NCI-H460 (cell line): ENCODE data around the gene VPS45. TPM values are rescaled to one million over a fixed set of nuclear protein-coding genes. Genes with fewer than 3 reads are reported as not detected.
"Not testable (repeated sequence)": the region's sequence is repeated elsewhere in the genome, so short reads cannot be mapped to it uniquely, and the experiment has no call there.

Experiments
- DNase-seq: peaks from one replicate; pipeline ENCODE4 v3.0.0-alpha.2; 2016; ENCODE audit warnings: low read depth; ENCODE audit errors: extremely low read depth
- polyA plus RNA-seq: library from polyadenylated mRNA; depleted of rRNA; stranded (reverse); fragments of >200 nt; gene quantifications from 2 replicates; pipeline ENCODE4 v1.2.3, GENCODE V29; 2014; cell fraction: nucleus; rRNA removed
- total RNA-seq: library from RNA; depleted of rRNA; stranded (reverse); fragments of >200 nt; shearing (Covaris generic); gene quantifications from 2 replicates; pipeline ENCODE4 v1.2.3, GENCODE V29; 2014; rRNA removed

The VPS45 gene, protein sequence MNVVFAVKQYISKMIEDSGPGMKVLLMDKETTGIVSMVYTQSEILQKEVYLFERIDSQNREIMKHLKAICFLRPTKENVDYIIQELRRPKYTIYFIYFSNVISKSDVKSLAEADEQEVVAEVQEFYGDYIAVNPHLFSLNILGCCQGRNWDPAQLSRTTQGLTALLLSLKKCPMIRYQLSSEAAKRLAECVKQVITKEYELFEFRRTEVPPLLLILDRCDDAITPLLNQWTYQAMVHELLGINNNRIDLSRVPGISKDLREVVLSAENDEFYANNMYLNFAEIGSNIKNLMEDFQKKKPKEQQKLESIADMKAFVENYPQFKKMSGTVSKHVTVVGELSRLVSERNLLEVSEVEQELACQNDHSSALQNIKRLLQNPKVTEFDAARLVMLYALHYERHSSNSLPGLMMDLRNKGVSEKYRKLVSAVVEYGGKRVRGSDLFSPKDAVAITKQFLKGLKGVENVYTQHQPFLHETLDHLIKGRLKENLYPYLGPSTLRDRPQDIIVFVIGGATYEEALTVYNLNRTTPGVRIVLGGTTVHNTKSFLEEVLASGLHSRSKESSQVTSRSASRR
- total RNA-seq = 43.4 and 46.9 TPM in 2 replicates
- 56.0 and 69.5 TPM in 2 replicates for polyA plus RNA-seq

DNA sequence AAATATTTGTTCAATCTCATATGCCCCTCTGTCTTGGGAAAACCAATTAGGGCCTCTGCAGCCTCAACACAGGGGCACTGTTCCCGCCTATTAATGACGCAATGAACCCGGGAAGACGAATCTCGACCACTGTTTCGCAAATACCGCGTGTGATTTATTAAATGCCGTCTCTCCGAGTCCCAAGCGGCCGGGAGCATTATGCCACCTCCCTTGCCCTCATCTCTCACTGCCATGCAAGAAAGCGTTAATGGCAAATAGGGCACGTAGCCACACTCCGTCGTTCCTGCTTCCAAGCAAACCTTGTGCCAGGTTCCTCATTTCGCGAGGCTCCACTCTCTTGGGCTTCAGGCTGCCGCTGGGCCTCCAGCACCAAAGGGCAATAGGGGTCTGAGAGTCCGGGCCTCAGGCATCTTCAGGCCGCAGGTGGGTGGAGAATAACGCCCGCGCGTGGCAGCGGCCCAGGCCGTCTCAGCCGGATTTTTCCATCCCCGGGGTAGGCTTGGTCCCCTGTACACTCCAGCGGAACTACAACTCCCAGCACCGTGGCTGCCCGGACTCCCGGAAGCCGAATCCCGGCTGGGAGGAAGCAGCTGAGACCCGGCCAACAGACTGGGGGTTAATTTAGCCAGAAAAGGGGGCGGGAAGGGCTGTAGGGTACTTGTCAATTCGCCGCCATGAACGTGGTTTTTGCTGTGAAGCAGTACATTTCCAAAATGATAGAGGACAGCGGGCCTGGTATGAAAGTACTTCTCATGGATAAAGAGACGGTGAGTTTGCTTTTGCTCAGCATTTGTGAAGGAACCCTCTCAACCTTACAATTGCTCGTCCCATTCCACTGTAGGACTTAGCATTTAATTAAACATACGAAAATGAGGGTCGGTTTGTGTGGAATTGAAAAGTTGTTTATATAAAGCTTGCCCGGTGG is at the start of gene VPS45:
Gene VPS45, plus strand, starts transcription at position 593 of the 925 bp plus-strand sequence. Its CDS starts 82 bp downstream, at position 675.
- peak; percentile 85 for DNase-seq

DNA sequence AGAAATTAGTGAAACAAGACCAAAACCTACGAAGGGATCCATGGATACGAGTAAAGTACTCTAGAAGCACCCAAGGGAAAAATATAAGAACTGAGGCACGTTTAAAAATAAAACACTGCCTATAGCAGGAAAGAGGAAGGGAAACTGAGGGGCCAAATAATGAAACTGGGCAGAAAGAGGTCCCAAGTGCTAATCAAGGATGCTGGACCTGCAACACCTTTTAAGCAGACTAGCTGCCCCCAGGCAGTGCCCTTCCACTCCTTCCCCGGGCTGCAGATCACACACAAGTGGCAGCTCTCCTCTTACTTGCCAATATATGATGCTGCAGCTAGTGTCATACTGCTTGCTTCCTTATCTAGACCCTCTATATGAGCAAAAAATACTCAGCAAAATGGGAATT is 49.4 kb upstream of the VPS45 start:
- no peak for DNase-seq

DNA sequence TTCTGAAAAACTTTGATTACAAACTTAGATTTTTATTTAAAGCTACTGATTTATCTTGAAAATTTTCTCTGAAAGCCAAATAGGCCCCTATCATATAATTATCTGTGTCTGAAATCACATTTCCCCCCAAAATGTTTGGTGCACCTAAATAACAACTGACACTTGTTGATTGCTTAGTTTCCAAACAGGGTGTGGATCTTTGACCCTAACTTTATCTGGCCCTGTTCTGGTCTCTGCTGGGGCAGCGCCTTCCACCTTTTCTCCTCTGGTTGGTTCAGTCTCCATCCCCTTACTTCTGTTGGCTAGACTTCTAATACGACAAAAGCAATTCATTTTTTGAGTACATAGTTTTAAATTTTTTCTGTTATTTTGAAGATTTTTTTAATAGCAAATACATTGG is 46.9 kb upstream of the VPS45 start:
- DNase-seq = no peak

DNA sequence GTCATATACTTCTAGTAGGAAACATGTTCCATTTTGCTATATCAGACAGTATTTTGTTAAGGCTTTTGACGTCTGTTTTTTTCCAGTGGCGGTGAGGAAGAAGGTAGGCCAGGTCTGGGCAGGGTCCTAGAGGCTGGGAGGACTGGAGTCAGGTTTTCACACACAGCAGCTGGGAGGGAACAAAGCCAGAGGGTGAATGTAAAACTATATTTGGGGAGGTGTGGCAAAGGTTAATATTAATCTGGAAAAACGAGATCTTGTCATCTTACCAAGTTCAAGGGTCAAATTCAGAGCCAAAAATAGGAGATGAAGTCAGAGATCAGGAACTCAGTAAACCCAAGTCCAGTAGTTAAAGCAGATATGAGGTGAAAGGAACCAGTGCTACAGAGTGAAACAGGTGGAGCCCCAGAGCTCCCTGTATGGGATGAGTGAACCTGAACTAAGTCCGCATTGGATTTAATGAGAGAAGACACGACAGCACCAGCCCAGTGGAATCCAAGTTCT is 46.3 kb upstream of the VPS45 start:
- DNase-seq = no peak

DNA sequence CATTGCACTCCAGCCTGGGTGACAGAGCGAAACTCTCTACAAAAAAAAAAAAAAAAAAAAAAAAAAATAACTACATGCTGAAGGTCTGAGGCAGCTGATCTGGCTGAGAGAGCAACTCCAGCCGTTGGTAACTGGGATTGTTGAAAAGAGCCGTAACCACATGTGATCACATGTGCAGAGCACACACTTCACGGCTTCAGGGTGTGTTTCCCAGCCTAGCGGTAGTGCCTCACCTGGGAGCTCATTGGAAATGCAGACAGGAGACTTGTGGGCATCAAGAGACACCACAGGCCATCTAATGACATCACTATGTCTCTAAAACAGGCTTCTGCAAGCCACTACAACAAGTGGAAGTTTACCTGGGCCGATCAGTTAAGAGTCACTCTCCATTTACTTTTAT is 45.2 kb upstream of the VPS45 start:
- no peak for DNase-seq

DNA sequence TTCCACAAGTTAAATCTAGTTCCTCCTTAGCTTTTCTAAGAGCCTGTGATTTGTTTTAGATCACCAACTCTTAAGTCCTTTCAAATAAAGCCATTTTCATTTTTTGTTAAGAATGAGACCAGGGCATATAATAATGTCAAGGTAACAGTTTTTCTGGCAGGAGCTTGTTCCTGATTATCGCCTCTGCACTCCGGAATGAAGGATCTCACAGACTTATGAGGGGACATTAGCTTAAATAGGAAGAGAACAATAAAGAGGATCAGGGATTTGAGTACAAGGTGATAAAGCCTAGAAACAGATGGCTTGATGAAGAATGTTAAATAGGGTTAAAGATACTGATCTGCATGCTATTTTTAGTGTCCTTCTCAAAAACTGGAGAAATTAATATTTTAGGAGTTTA is 43.4 kb upstream of the VPS45 start:
- DNase-seq = no peak

DNA sequence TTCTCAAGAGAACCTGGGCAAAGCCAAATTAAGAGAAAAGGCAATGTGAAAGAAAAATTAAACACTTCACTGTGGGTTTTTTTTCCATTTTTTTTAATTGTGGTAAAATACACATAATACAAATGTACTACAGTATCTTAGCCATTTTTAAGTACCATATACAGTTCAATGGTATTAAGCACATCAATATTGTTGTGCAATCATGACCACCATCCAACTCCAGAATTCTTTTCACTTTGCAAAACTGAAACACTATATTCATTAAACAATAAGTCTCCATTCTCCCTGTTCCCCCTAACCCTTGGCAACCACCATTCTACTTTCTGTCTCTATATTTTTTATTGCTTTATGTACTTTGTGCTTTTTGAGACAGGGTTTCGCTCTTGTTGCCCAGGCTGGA is 39.3 kb upstream of the VPS45 start:
- no peak for DNase-seq

DNA sequence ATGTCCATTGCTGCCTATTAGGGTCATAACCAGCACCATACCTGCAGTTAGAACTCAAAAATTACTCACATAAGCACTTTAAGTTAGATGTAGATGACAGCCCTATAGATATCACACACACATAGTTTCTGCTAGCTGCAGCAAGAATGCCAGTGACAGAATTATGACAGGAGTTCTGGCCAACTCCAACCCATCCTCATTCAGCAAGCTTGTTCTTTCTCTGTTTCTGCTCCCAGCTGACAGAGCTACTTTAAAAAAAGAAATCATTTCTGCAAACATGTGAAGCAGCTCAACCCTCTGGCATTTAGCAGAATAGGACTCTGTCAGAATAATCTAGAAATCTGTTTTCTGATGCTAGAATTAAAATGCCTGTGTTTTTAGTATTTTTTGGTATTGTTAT is 33.2 kb upstream of the VPS45 start:
- no peak for DNase-seq

DNA sequence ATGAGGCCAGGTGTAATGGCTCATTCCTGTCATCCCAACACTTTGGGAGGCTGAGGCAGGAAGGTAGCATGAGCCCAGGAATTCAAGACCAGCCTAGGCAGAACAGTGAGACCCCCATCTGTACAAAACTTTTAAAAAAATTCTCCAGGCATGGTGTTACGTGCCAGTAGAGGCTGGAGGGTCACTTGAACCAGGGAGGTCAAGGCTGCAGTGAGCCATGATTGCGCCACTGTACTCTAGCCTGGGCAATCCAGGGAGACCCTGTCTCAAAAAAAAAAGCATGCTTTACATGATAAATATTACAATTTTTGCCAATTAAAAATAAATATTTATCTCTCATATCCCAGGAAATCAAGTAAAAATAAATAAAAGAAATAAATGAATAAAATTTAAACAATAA is 17.6 kb upstream of the VPS45 start:
- no peak for DNase-seq

DNA sequence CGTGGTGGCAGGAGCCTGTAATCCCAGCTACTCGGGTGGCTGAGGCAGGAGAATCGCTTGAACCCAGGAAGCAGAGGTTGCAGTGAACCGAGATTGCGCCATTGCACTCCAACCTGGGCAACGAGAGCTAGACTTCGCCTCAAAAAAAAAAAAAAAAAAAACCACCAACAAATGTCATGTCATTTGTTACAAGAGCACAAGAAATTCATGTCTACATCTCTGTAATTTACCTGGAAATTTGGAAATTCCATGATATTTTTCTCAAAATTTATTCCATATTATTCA is 16.5 kb upstream of the VPS45 start:
- DNase-seq = no peak

DNA sequence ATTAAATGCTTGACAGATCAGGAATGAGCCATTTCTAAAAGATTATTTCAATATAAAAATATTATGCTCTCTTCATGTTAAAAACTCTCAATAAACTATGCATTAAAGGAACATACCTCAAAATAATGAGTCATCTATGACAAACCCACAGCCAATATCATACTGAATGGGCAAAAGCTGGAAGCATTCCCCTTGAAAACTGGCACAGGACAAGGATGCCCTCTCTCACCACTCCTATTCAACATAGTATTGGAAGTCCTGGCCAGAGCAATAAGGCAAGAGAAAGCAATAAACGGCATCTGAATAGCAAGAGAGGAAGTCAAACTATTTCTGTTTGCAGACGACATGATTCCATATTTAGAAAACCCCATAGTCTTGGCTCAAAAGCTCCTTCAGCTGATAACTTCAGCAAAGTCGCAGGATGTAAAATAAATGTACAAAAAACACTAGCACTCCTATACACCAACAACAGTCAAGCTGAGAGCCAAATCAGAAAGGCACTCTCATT is 15.6 kb upstream of the VPS45 start:
- DNase-seq = not testable (repeated sequence)

DNA sequence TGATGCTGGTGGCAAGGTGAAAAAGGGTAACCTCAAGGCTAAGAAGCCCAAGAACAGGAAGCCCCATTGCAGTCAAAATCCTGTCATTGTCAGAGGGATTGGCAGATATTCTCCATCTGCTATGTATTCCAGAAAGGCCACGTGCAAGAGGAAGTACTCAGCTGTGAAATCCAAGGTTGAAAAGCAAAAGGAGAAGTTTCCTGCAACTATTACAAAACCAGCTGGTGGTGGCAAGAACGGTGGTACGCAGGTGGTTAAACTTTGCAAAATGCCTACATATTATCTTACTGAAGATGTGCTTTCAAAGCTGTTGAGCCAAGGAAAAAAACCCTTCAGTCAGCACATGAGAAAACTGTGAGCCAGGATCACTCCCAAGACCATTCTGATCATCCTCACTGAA is 13.7 kb upstream of the VPS45 start:
- DNase-seq = no peak

DNA sequence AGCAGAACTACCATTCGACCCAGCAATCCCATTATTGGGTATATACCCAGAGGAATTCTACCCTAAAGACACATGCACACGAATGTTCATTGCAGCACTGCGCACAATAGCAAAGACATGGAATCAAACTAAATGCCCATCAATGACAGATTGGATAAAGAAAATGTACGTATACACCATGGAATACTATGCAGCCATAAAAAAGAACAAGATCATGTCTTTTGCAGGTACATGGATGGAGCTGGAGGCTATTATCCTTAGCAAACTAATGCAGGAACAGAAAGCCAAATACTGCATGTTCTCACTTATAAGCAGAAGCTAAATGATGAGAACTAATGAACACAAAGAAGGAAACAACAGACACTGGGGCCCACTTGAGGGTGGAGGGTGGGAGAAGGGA is 12.1 kb upstream of the VPS45 start:
- DNase-seq = not testable (repeated sequence)

DNA sequence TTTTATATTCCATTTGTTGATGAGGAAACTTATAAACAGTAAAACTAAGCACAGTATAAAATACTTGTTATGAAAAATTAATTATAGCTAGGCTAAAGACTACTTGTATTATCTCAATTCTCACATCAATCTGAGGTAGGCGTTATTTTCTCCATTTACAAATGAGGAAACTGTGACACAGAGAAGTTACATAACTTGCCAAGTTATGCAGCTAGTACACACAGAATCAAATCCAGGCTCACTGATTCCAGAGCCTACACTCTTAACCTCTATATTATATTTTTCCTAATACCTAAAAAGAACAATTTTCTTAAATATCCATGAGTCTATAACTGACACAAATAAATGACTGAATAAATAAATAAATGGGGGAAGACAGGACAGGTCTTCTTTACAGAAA is 11.2 kb upstream of the VPS45 start:
- DNase-seq = no peak

DNA sequence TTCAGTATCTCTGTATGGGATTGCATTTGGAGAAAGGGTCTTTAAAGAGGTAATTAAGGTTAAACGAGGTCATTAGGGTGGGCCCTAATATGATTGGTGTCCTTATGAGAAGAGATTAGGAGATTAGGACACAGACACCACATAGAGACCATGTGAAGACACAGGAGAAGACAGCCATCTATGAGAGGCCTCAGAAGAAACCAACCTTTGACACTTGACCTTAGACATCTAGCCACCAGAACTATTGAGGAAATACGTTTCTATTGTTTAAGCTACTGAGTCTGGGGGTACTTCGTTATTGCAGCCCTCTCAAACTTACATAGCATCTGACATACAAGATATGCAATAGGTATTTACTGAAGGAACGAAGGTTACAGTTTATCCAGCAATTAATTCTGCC is 7.3 kb upstream of the VPS45 start:
- no peak for DNase-seq

DNA sequence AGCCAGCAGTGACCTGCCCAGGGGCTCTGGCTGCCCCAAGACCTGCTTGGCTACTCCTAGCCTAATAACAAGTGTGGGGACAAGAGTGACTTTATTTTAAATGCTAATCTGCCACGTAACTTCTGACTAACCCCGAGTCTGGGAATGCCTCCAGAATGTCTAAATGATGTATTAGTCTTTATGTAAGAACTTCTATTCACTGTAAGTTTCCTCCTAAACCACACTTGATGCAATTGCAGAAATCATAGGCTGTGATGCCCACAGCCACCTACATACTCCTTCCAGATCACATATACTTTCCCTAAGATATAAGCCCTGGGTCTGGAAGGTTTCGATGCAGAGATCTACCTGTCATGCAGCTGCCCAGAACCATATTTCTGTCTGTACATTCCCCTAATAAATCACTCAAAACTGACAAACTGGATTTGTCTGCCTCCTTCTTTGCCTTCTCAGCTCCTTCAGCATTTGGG is 5.9 kb upstream of the VPS45 start:
- DNase-seq = no peak

DNA sequence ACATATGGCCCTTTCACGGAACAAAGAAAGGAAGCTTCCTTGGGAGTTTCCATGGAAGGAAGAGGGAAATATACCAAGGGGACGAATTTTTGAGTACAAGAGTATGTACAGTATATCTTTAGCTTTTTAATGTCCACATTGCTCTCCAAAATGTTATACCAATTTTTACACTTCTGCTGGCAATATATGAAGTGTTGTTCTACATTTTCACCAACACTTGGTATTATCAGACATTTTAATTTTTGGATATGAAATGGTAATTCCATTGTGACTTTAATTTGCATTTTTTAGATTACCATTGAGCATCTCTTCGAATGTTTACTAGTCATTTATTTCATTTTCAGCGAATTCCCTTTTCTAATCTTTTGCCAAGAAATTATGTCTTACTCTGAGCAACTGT is 5.5 kb upstream of the VPS45 start:
- DNase-seq = no peak

DNA sequence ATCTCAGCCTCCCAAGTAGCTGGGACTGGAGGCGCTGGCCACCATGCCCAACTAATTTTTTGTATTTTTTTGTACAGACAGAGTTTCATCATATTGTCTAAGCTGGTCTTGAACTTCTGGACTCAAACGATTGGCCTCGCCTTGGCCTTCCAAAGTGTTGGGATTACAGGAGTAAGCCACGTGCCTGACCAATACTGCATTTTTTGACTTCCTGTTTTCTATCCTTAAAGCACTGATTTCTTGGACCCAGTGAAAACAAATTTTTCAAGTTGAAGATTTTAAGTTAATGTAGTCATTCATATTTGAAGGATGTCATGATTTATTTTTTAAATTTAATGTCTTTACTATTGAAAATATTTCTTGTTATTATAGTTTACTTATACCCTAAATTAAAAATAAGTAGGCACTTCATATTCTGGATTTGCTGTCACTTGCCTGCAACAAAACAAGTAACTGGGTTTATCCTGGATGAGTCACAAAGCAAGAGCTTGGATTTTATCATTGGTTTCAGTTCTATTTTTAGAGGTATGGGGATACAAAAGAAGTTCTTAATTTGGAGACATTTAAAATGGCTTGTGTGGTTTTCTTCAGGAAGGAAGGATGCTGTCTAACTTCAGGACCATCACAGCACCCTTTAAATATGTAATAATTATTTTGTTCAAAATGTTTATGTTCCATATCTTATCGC is 2.2 kb upstream of the VPS45 start:
- DNase-seq = no peak

DNA sequence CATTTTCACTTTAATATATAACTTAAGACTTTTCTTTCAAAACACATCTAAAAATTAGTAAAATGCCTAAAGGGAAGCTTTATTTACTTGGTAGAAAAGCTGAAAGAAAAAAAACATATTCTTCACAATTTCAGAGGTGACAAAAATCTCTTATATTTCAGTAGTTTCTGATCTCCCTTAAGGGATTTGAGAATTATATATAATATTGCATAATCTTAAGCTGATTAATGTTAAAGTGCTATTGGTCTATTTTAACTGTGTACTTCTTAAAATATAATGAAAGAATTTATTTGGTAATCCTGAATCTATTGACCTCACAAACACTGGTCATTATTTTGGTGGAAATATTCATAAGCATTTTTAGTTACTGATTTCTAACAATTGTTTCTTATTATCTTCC is 1.2 kb upstream of the VPS45 start:
- no peak for DNase-seq

DNA sequence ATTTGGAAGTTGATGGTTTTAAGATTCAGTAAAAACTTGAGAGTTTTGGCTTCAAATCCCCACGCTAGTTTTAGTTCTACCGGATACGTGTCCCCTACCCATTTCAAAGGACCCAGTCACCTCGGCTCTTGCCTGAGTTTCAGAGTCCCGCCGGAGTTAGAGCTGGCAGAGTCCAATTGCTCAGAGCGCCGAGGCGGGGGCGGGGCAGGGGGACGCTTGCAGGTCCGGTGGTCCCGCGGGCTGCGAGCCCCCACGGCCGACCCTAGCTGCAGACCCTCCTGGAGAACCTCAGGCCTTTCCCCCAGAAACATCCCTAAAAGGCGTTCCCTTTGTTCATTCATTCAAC is 765 bp upstream of the VPS45 start:
- no peak for DNase-seq

DNA sequence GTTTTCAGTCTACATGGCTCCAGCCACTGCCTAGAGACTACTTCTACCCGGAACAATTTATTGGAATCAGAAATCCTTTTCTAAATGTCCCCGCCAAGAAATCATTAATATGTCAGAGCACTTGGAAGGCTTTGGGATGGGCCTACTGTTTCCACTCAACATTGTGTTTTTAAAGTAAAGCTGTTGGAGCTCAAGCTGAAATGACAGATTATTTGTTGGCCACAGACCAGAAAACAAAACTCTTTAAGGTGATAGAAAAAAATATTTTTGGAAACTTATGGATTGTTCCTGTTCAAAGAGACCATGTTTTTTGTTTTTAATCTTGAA is 496 bp downstream of the VPS45 start:
- no peak for DNase-seq
